ENCODE measurements around the gene HMGN2.

HMGN2 gene

GRCh38 chr1:26472320-26472900 lies at the start of gene HMGN2:
Gene HMGN2, plus strand, starts transcription at chr1:26472440. Its CDS starts 173 bp downstream, at chr1:26472613.
- DNase-seq, result peak; percentile 96

GRCh38 chr1:26429721-26430120 lies 42.5 kb upstream of the HMGN2 start:
- no peak for DNase-seq

- DNase-seq, result peak; percentile 99
Observed at GRCh38 chr1:26431979-26432695, 40.1 kb upstream of the HMGN2 start, which contains the start of gene DHDDS. Gene DHDDS, plus strand, starts transcription at chr1:26432321. Its CDS starts 625 bp downstream, at chr1:26432946.

GRCh38 chr1:26432793-26433192 lies 39.4 kb upstream of the HMGN2 start:
- no peak for DNase-seq

- no peak for DNase-seq
Observed at GRCh38 chr1:26434161-26434752, 38.0 kb upstream of the HMGN2 start.

GRCh38 chr1:26438041-26438440 lies 34.2 kb upstream of the HMGN2 start:
- DNase-seq, result no peak

- DNase-seq, result no peak
Observed at GRCh38 chr1:26440259-26440658, 32.0 kb upstream of the HMGN2 start.

- DNase-seq, result no peak
Observed at GRCh38 chr1:26449868-26450267, 22.4 kb upstream of the HMGN2 start.

- DNase-seq, result no peak
Observed at GRCh38 chr1:26450908-26451307, 21.3 kb upstream of the HMGN2 start.

- no peak for DNase-seq
Observed at GRCh38 chr1:26452459-26453183, 19.6 kb upstream of the HMGN2 start.

- no peak for DNase-seq
Observed at GRCh38 chr1:26459148-26459547, 13.1 kb upstream of the HMGN2 start.

- no peak for DNase-seq
Observed at GRCh38 chr1:26459573-26460031, 12.6 kb upstream of the HMGN2 start.

GRCh38 chr1:26468911-26469310 lies 3.3 kb upstream of the HMGN2 start:
- no peak for DNase-seq

- DNase-seq, result no peak
Observed at GRCh38 chr1:26469558-26469957, 2.7 kb upstream of the HMGN2 start.

- no peak for DNase-seq
Observed at GRCh38 chr1:26470878-26471497, 1.3 kb upstream of the HMGN2 start.

GRCh38 chr1:26471498-26472319 lies 531 bp upstream of the HMGN2 start:
- DNase-seq, result peak; percentile 50

- peak; percentile 96 for DNase-seq
Observed at GRCh38 chr1:26472901-26473845, 933 bp downstream of the HMGN2 start.

GRCh38 chr1:26474818-26475217 lies 2.6 kb downstream of the HMGN2 start:
- no peak for DNase-seq

GRCh38 chr1:26475989-26476388 lies 3.7 kb downstream of the HMGN2 start:
- no peak for DNase-seq

GRCh38 chr1:26476958-26477357 lies 4.7 kb downstream of the HMGN2 start:
- no peak for DNase-seq

Measured in activated CD4-positive, alpha-beta T cell treated with anti-CD3 and anti-CD28 coated beads for 48 hours (primary cell).